ENCODE results near the gene COL6A2. TPM values are rescaled to one million over a fixed set of nuclear protein-coding genes. Genes with fewer than 3 reads are reported as not detected.

The COL6A2 gene
- total RNA-seq, 2 experiments from 2014 or later: 16.0 to 16.5 TPM

GRCh38 chr21:46151261-46151988 lies 53.5 kb downstream of the COL6A2 start:
- Mint-ChIP-seq H3K36me3 (no peaks in the 10 kb centered on the region), H3K27ac (no peak overlapping the region), H3K4me1 (peaks cover 3% of the 10 kb centered on the region), H3K9me3 (no peaks in the 10 kb centered on the region), H3K27me3 (no peaks in the 10 kb centered on the region), H3K4me3 (no peak overlapping the region)
- no peak for DNase-seq

- Mint-ChIP-seq H3K27me3 (no peaks in the 10 kb centered on the region), H3K27ac (no peak overlapping the region), H3K4me1 (peaks cover 3% of the 10 kb centered on the region), H3K36me3 (no peaks in the 10 kb centered on the region), H3K9me3 (no peaks in the 10 kb centered on the region), H3K4me3 (no peak overlapping the region)
- DNase-seq: no peak
These were observed 54.3 kb downstream of the COL6A2 start for GRCh38 chr21:46151989-46152926.

- Mint-ChIP-seq H3K27ac (no peak overlapping the region), H3K4me3 (no peak overlapping the region), H3K36me3 (no peaks in the 10 kb centered on the region), H3K27me3 (no peaks in the 10 kb centered on the region), H3K4me1 (peaks cover 3% of the 10 kb centered on the region), H3K9me3 (no peaks in the 10 kb centered on the region)
- DNase-seq: no peak
These were observed 55.0 kb downstream of the COL6A2 start for GRCh38 chr21:46152927-46153246.

GRCh38 chr21:46153247-46154154 lies 55.6 kb downstream of the COL6A2 start:
- H3K27me3 Mint-ChIP-seq: no peaks in the 10 kb centered on the region
- H3K4me3 Mint-ChIP-seq: no peak overlapping the region
- peaks cover 3% of the 10 kb centered on the region for H3K4me1 Mint-ChIP-seq
- H3K9me3 Mint-ChIP-seq: no peaks in the 10 kb centered on the region
- DNase-seq: peak; percentile 60
- H3K36me3 Mint-ChIP-seq: no peaks in the 10 kb centered on the region
- H3K27ac Mint-ChIP-seq: no peak overlapping the region

- Mint-ChIP-seq H3K4me3 (no peak overlapping the region), H3K36me3 (no peaks in the 10 kb centered on the region), H3K9me3 (no peaks in the 10 kb centered on the region), H3K27me3 (no peaks in the 10 kb centered on the region), H3K4me1 (peaks cover 3% of the 10 kb centered on the region), H3K27ac (no peak overlapping the region)
- no peak for DNase-seq
These were observed 56.4 kb downstream of the COL6A2 start for GRCh38 chr21:46154155-46154954.

GRCh38 chr21:46154955-46155513 lies 57.1 kb downstream of the COL6A2 start:
- Mint-ChIP-seq H3K36me3 (no peaks in the 10 kb centered on the region), H3K27ac (no peak overlapping the region), H3K4me1 (peaks cover 3% of the 10 kb centered on the region), H3K27me3 (no peaks in the 10 kb centered on the region), H3K9me3 (no peaks in the 10 kb centered on the region), H3K4me3 (no peak overlapping the region)
- no peak for DNase-seq

GRCh38 chr21:46155514-46156377 lies 57.8 kb downstream of the COL6A2 start, which contains the start of gene FTCD:
Gene FTCD, minus strand, starts transcription at chr21:46155579. Its CDS starts 56 bp downstream, at chr21:46155523.
- DNase-seq: no peak
- H3K27ac Mint-ChIP-seq: no peak within 1 kb of the TSS
- peaks cover 3% of the 10 kb centered on the region for H3K4me1 Mint-ChIP-seq
- no peak within 1 kb of the TSS for H3K4me3 Mint-ChIP-seq
- no peaks in the 10 kb centered on the region for H3K27me3 Mint-ChIP-seq
- H3K36me3 Mint-ChIP-seq: no peaks in the 10 kb centered on the region
- H3K9me3 Mint-ChIP-seq: no peaks in the 10 kb centered on the region

- H3K4me1 Mint-ChIP-seq: peaks cover 3% of the 10 kb centered on the region
- peaks cover 1% of the 10 kb centered on the region for H3K36me3 Mint-ChIP-seq
- no peaks in the 10 kb centered on the region for H3K27me3 Mint-ChIP-seq
- H3K4me3 Mint-ChIP-seq: no peak overlapping the region
- H3K9me3 Mint-ChIP-seq: no peaks in the 10 kb centered on the region
- DNase-seq: no peak
- H3K27ac Mint-ChIP-seq: no peak overlapping the region
These were observed 58.4 kb downstream of the COL6A2 start for GRCh38 chr21:46156378-46156645.

GRCh38 chr21:46156678-46157077 lies 58.8 kb downstream of the COL6A2 start:
- Mint-ChIP-seq H3K27ac (no peak overlapping the region), H3K36me3 (peaks cover 1% of the 10 kb centered on the region), H3K4me1 (peaks cover 3% of the 10 kb centered on the region), H3K9me3 (no peaks in the 10 kb centered on the region), H3K4me3 (no peak overlapping the region), H3K27me3 (no peaks in the 10 kb centered on the region)
- DNase-seq: no peak

GRCh38 chr21:46157396-46157986 lies 59.6 kb downstream of the COL6A2 start:
- H3K27me3 Mint-ChIP-seq: no peaks in the 10 kb centered on the region
- H3K9me3 Mint-ChIP-seq: no peaks in the 10 kb centered on the region
- H3K36me3 Mint-ChIP-seq: peaks cover 1% of the 10 kb centered on the region
- peaks cover 2% of the 10 kb centered on the region for H3K4me1 Mint-ChIP-seq
- no peak overlapping the region for H3K27ac Mint-ChIP-seq
- DNase-seq: no peak
- H3K4me3 Mint-ChIP-seq: no peak overlapping the region

- H3K27me3 Mint-ChIP-seq: no peaks in the 10 kb centered on the region
- no peaks in the 10 kb centered on the region for H3K4me1 Mint-ChIP-seq
- no peaks in the 10 kb centered on the region for H3K9me3 Mint-ChIP-seq
- H3K36me3 Mint-ChIP-seq: peaks cover 1% of the 10 kb centered on the region
- DNase-seq: no peak
- H3K4me3 Mint-ChIP-seq: no peak overlapping the region
- no peak overlapping the region for H3K27ac Mint-ChIP-seq
These were observed 60.1 kb downstream of the COL6A2 start for GRCh38 chr21:46157987-46158451.

GRCh38 chr21:46158666-46159300 lies 60.9 kb downstream of the COL6A2 start:
- no peak overlapping the region for H3K27ac Mint-ChIP-seq
- H3K4me3 Mint-ChIP-seq: no peak overlapping the region
- H3K4me1 Mint-ChIP-seq: no peaks in the 10 kb centered on the region
- no peak for DNase-seq
- H3K36me3 Mint-ChIP-seq: peaks cover 1% of the 10 kb centered on the region
- no peaks in the 10 kb centered on the region for H3K27me3 Mint-ChIP-seq
- H3K9me3 Mint-ChIP-seq: no peaks in the 10 kb centered on the region

- Mint-ChIP-seq H3K4me3 (no peak overlapping the region), H3K27me3 (no peaks in the 10 kb centered on the region), H3K27ac (no peak overlapping the region), H3K9me3 (no peaks in the 10 kb centered on the region), H3K4me1 (no peaks in the 10 kb centered on the region), H3K36me3 (peaks cover 1% of the 10 kb centered on the region)
- no peak for DNase-seq
These were observed 61.5 kb downstream of the COL6A2 start for GRCh38 chr21:46159390-46159789.
